IMR-90 (cell line): ENCODE results near the gene MTR. TPM values are rescaled to one million over a fixed set of nuclear protein-coding genes. Genes with fewer than 3 reads are reported as not detected.

Experiments
- ATAC-seq: fragments of 200-7000 bp; cut with Tn5 transposase; 2 replicates; pipeline ENCODE4 v1.9.1; 2020; ENCODE audit warnings: low read depth, mild to moderate bottlenecking, moderate library complexity
- BruUV-seq: library from RNA; stranded (reverse); fragments of 400-500 nt; replicated peaks from 2 replicates; lab custom pipeline; 2021; lab: Mats Ljungman, UMichigan
- CTCF ChIA-PET: fragments of 300-600 bp; formaldehyde crosslinking; extraction: SDS; loops from one replicate; lab custom pipeline; 2021; ENCODE audit warnings: antibody characterized with exemption; lab: Yijun Ruan, JAX
- POLR2A ChIA-PET: fragments of 300-600 bp; sonication (Branson Sonifier 250); formaldehyde crosslinking; loops from one replicate; lab custom pipeline; 2022; ENCODE audit warnings: antibody characterized with exemption; ENCODE audit not compliant: unreplicated experiment; lab: Charles Lee
- DNase-seq: peaks from one replicate; pipeline ENCODE4 v3.0.0; 2013
- H2AFZ ChIP-seq: replicated peaks from 2 replicates; pipeline ENCODE3; 2013; ENCODE audit warnings: low read length, mild to moderate bottlenecking; ENCODE audit not compliant: poor library complexity
- H2AK5ac ChIP-seq: 2 replicates; pipeline ENCODE4 v1.6.1; 2013; ENCODE audit warnings: low read depth, low read length, inconsistent platforms
- H2AK9ac ChIP-seq: replicated peaks from 2 replicates; pipeline ENCODE3; 2013; ENCODE audit warnings: mild to moderate bottlenecking, low read depth, low read length, moderate library complexity; ENCODE audit not compliant: poor library complexity
- H2BK120ac ChIP-seq: 2 replicates; pipeline ENCODE4 v1.6.1; 2013; ENCODE audit warnings: low read depth, low read length, inconsistent platforms
- H2BK15ac ChIP-seq: 3 replicates; pipeline ENCODE4 v1.6.1; 2013; ENCODE audit warnings: low read depth, low read length, inconsistent platforms
- H2BK20ac ChIP-seq: 2 replicates; pipeline ENCODE4 v1.6.1; 2013; ENCODE audit warnings: low read depth, mild to moderate bottlenecking, inconsistent platforms, low read length, moderate library complexity
- H2BK5ac ChIP-seq: 2 replicates; pipeline ENCODE4 v1.6.1; 2013; ENCODE audit warnings: mild to moderate bottlenecking, low read depth, low read length, inconsistent platforms; ENCODE audit not compliant: poor library complexity, severe bottlenecking
- H3K14ac ChIP-seq: replicated peaks from 2 replicates; pipeline ENCODE4 v1.6.1; 2013; ENCODE audit warnings: low read depth, low read length, inconsistent platforms
- H3K18ac ChIP-seq: 2 replicates; pipeline ENCODE4 v1.6.1; 2013; ENCODE audit warnings: low read depth, low read length, control low read depth
- H3K23ac ChIP-seq: 2 replicates; pipeline ENCODE4 v1.6.1; 2013; ENCODE audit warnings: low read depth, low read length, inconsistent platforms
- H3K27ac ChIP-seq: 2 replicates; pipeline ENCODE4 v1.5.1; 2013; ENCODE audit warnings: mild to moderate bottlenecking, control low read depth, low read length; ENCODE audit not compliant: insufficient read depth
- H3K27me3 ChIP-seq: 2 replicates; pipeline ENCODE4 v1.6.1; 2013; ENCODE audit warnings: low read length; ENCODE audit not compliant: control insufficient read depth, insufficient read depth
- H3K36me3 ChIP-seq: 2 replicates; pipeline ENCODE4 v1.6.1; 2013; ENCODE audit warnings: low read length, mixed read lengths; ENCODE audit not compliant: control insufficient read depth, insufficient read depth
- H3K4ac ChIP-seq: 2 replicates; pipeline ENCODE4 v1.6.1; 2013; ENCODE audit warnings: low read depth, low read length, inconsistent platforms
- H3K4me1 ChIP-seq: 2 replicates; pipeline ENCODE4 v1.6.1; 2013; ENCODE audit warnings: low read length, mixed read lengths; ENCODE audit not compliant: control insufficient read depth, insufficient read depth
- H3K4me2 ChIP-seq: 2 replicates; pipeline ENCODE4 v1.6.1; 2013; ENCODE audit warnings: low read depth, mild to moderate bottlenecking, control low read depth, low read length, moderate library complexity
- H3K4me3 ChIP-seq: 2 replicates; pipeline ENCODE4 v1.5.1; 2013; ENCODE audit warnings: low read depth, mild to moderate bottlenecking, control low read depth, low read length, moderate library complexity; ENCODE audit not compliant: insufficient read depth
- H3K56ac ChIP-seq: 2 replicates; pipeline ENCODE4 v1.6.1; 2013; ENCODE audit warnings: low read length, inconsistent platforms; ENCODE audit not compliant: insufficient read depth; ENCODE audit errors: extremely low read depth
- H3K79me1 ChIP-seq, 2 experiments: 2 replicates each; pipeline ENCODE4 v1.6.1; 2013; ENCODE audit warnings: low read length in 2 of 2, inconsistent platforms in 1 of 2, low read depth in 1 of 2
- H3K9ac ChIP-seq: 2 replicates; pipeline ENCODE4 v1.6.1; 2013; ENCODE audit warnings: low read depth, low read length, control low read depth
- H3K9me1 ChIP-seq: 2 replicates; pipeline ENCODE4 v1.6.1; 2013; ENCODE audit warnings: low read length, inconsistent platforms; ENCODE audit not compliant: insufficient read depth
- H3K9me3 ChIP-seq: 2 replicates; pipeline ENCODE4 v1.6.1; 2013; ENCODE audit warnings: low read length; ENCODE audit not compliant: control insufficient read depth, insufficient read depth
- H4K20me1 ChIP-seq: 2 replicates; pipeline ENCODE4 v1.6.1; 2013; ENCODE audit warnings: low read length, inconsistent platforms; ENCODE audit not compliant: insufficient read depth
- H4K5ac ChIP-seq: 2 replicates; pipeline ENCODE4 v1.6.1; 2013; ENCODE audit warnings: mild to moderate bottlenecking, low read depth, low read length, control low read depth
- H4K8ac ChIP-seq, 2 experiments: 2 replicates each; pipeline ENCODE4 v1.6.1; 2013; ENCODE audit warnings: low read depth in 2 of 2, low read length in 2 of 2, control low read depth in 1 of 2, inconsistent platforms in 1 of 2
- H4K91ac ChIP-seq: 2 replicates; pipeline ENCODE4 v1.6.1; 2013; ENCODE audit warnings: low read depth, low read length, inconsistent platforms; ENCODE audit not compliant: insufficient read depth
- BHLHE40 ChIP-seq: fragments of 150-350 bp; IDR thresholded peaks from 2 replicates; pipeline ENCODE4 v1.6.1; 2016; ENCODE audit warnings: mild to moderate bottlenecking, low read depth, low read length
- CEBPB ChIP-seq: IDR thresholded peaks from 2 replicates; pipeline ENCODE4 v1.6.1; 2012; ENCODE audit warnings: low read depth, low read length, improper control_type of control experiment
- CHD1 ChIP-seq: IDR thresholded peaks from 2 replicates; pipeline ENCODE4 v1.6.1; 2012; ENCODE audit warnings: low read depth, low read length, improper control_type of control experiment
- FOS ChIP-seq: fragments of 150-350 bp; IDR thresholded peaks from 2 replicates; pipeline ENCODE4 v1.6.1; 2016; ENCODE audit warnings: low read depth, low read length
- MAFK ChIP-seq: IDR thresholded peaks from 2 replicates; pipeline ENCODE4 v1.6.1; 2012; ENCODE audit warnings: low read depth, low read length, improper control_type of control experiment
- MAZ ChIP-seq: IDR thresholded peaks from 2 replicates; pipeline ENCODE4 v1.6.1; 2012; ENCODE audit warnings: low read depth, mild to moderate bottlenecking, low read length, improper control_type of control experiment, moderate library complexity, borderline replicate concordance
- MXI1 ChIP-seq: IDR thresholded peaks from 2 replicates; pipeline ENCODE4 v1.6.1; 2012; ENCODE audit warnings: low read depth, mild to moderate bottlenecking, low read length, moderate library complexity, borderline replicate concordance
- NFE2L2 ChIP-seq: fragments of 150-350 bp; IDR thresholded peaks from 2 replicates; pipeline ENCODE4 v1.6.1; 2016; ENCODE audit warnings: low read depth, mild to moderate bottlenecking, low read length
- POLR2A ChIP-seq: IDR thresholded peaks from 2 replicates; pipeline ENCODE4 v1.6.1; 2012; ENCODE audit warnings: mild to moderate bottlenecking, low read depth, low read length
- RAD21 ChIP-seq: IDR thresholded peaks from 2 replicates; pipeline ENCODE4 v1.6.1; 2012; ENCODE audit warnings: low read length, improper control_type of control experiment
- RCOR1 ChIP-seq: IDR thresholded peaks from 2 replicates; pipeline ENCODE4 v1.6.1; 2012; ENCODE audit warnings: mild to moderate bottlenecking, low read length, improper control_type of control experiment; ENCODE audit not compliant: insufficient replicate concordance
- RFX5 ChIP-seq: IDR thresholded peaks from 2 replicates; pipeline ENCODE4 v1.8.0; 2012; ENCODE audit warnings: low read depth, mild to moderate bottlenecking, low read length, moderate library complexity
- SMC3 ChIP-seq: fragments of 150-350 bp; IDR thresholded peaks from 2 replicates; pipeline ENCODE4 v1.6.1; 2016; ENCODE audit warnings: low read depth, mild to moderate bottlenecking, antibody characterized with exemption, low read length, moderate library complexity
- WGBS, 2 experiments: methylation state at CpG; one replicate each; pipeline versions ENCODE4 v1.1.5 to v1.1.7; 2013; ENCODE audit warnings: missing lambda C conversion rate in 2 of 2; ENCODE audit not compliant: insufficient read length in 1 of 2; ENCODE audit errors: extremely low coverage in 2 of 2; 5-methylcytosine and 5-hydroxymethylcytosine counted together
- dilution Hi-C: fragments of 300-500 bp; cut with HindIII; formaldehyde crosslinking; loops from one replicate; pipeline ENCODE4 v1.14.3; 2018; ENCODE audit warnings: low sequenced_read_pairs; ENCODE audit not compliant: unreplicated experiment
- in situ Hi-C: fragments of 300-500 bp; cut with MboI; formaldehyde crosslinking; loops from 3 replicates; pipeline ENCODE4 v1.14.3; 2019; ENCODE audit warnings: low sequenced_read_pairs, inconsistent platforms, mixed read lengths
- intact Hi-C: fragments of 100-400 bp; cut with micrococcal nuclease; formaldehyde crosslinking; loops from 2 replicates; pipeline ENCODE4 v1.10.0; 2022
- polyA plus RNA-seq, 3 experiments: library from polyadenylated mRNA; depleted of rRNA; stranded (reverse); fragments of >200 nt; gene quantifications; 2 replicates each; pipeline ENCODE4 v1.2.3, GENCODE V29; 2012; ENCODE audit warnings: low replicate concordance in 1 of 3
- total RNA-seq: library from RNA; depleted of rRNA; stranded (reverse); fragments of >200 nt; gene quantifications from 2 replicates; pipeline ENCODE4 v1.2.3, GENCODE V29; 2012
- TF ChIP-seq, protein P1 (sequence below): conservative IDR thresholded peaks from 2 replicates; pipeline ENCODE4 v1.5.1; 2012; ENCODE audit warnings: mild to moderate bottlenecking, low read depth, low read length, improper control_type of control experiment
- TF ChIP-seq, protein P2 (sequence below): fragments of 150-350 bp; IDR thresholded peaks from 2 replicates; pipeline ENCODE4 v1.6.1; 2017; ENCODE audit warnings: mild to moderate bottlenecking, antibody characterized with exemption, low read length, low read depth
- TF ChIP-seq, protein P3 (sequence below): fragments of 150-350 bp; IDR thresholded peaks from 2 replicates; pipeline ENCODE4 v1.6.1; 2016; ENCODE audit warnings: low read depth, mild to moderate bottlenecking, low read length, moderate library complexity, borderline replicate concordance

The MTR gene
- total and polyA plus RNA-seq, 2 of the 4 experiments (the other 2 are of a cell fraction), result 7.7 to 31.0 TPM

DNA sequence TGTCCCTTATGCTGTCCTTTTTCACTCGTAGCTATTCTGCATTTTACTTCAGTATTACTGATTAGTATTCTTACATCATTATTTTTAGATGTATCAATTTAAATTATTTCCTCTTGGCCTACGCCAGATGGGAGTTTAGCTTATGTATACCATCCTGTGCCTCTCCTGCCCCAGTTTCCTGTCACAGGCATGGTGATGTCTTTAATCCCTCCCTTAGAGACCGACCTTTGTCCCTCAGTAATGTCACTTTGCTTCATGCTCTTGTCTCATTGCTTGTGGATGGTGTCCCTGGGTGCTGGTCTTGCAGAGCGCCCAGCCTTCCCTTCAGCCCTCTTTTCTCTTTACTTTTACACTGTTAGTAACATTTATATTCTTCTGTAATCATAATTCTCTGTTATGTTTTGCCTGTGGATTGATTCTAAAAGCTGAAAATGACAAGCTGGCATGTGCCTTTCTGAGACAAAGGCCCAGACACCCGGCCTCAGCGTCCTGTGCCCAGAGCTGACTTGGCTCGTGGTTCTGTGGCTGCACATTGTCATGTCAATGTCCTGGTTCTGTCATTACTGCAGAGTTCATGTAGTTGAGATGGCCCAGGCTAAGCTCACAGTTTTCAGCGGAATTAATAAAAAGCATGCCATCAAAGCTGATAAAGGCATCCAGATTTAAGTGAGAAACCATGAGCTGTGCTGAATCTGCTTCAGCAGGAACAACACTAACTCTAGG lies 100.7 kb downstream of the MTR start:
- no peak overlapping the region for H2AK5ac ChIP-seq
- ATAC-seq (no peak), DNase-seq (no peak)
- H3K9ac ChIP-seq, result no peak overlapping the region
- H3K9me1 ChIP-seq, result peaks cover 4% of the 10 kb centered on the region; the same call in 1 of the 2 replicates
- no peak overlapping the region for H2BK5ac ChIP-seq
- in situ Hi-C loops (no loop called here), intact Hi-C loops (no loop called here), dilution Hi-C loops (no loop called here)
- peaks cover 38% of the 10 kb centered on the region for H3K36me3 ChIP-seq
- H2BK15ac ChIP-seq, result no peak overlapping the region
- H3K14ac ChIP-seq, result no peak overlapping the region
- no peak overlapping the region for H4K5ac ChIP-seq
- H3K4me2 ChIP-seq, result no peak overlapping the region
- H2AK9ac ChIP-seq, result no peak overlapping the region
- no peaks in the 10 kb centered on the region for H3K27me3 ChIP-seq
- CTCF ChIA-PET, result no interaction called here
- whole genome bisulfite sequencing, 2 experiments, result 100% methylated on average over 3 of the region's 8 CpGs; no CpG with 5 or more reads in 1 of the 2 experiments
- no TSS peak for BruUV-seq
- no peak overlapping the region for H3K23ac ChIP-seq
- no peak overlapping the region for H3K4ac ChIP-seq
- H3K4me1 ChIP-seq, result no peaks in the 10 kb centered on the region
- POLR2A ChIA-PET, result no interaction called here
- no peak overlapping the region for H2BK120ac ChIP-seq
- H3K4me3 ChIP-seq, result no peak overlapping the region
- H3K56ac ChIP-seq, result no peak overlapping the region
- H3K9me3 ChIP-seq, result no peaks in the 10 kb centered on the region
- no peak overlapping the region for H2AFZ ChIP-seq
- no peaks in the 10 kb centered on the region for H3K79me1 ChIP-seq
- no peak overlapping the region for H4K8ac ChIP-seq
- no peak overlapping the region for H2BK20ac ChIP-seq
- H3K27ac ChIP-seq, result no peak overlapping the region
- TF ChIP-seq FOS, result no peak
- TF ChIP-seq, protein P1, sequence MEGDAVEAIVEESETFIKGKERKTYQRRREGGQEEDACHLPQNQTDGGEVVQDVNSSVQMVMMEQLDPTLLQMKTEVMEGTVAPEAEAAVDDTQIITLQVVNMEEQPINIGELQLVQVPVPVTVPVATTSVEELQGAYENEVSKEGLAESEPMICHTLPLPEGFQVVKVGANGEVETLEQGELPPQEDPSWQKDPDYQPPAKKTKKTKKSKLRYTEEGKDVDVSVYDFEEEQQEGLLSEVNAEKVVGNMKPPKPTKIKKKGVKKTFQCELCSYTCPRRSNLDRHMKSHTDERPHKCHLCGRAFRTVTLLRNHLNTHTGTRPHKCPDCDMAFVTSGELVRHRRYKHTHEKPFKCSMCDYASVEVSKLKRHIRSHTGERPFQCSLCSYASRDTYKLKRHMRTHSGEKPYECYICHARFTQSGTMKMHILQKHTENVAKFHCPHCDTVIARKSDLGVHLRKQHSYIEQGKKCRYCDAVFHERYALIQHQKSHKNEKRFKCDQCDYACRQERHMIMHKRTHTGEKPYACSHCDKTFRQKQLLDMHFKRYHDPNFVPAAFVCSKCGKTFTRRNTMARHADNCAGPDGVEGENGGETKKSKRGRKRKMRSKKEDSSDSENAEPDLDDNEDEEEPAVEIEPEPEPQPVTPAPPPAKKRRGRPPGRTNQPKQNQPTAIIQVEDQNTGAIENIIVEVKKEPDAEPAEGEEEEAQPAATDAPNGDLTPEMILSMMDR, result no peak
- no peak for TF ChIP-seq POLR2A
- no peak for TF ChIP-seq RFX5
- TF ChIP-seq RAD21, result no peak
- no peak for TF ChIP-seq MAZ
- no peak for TF ChIP-seq CEBPB
- TF ChIP-seq MXI1, result no peak
- TF ChIP-seq SMC3, result no peak
- TF ChIP-seq, protein P2, sequence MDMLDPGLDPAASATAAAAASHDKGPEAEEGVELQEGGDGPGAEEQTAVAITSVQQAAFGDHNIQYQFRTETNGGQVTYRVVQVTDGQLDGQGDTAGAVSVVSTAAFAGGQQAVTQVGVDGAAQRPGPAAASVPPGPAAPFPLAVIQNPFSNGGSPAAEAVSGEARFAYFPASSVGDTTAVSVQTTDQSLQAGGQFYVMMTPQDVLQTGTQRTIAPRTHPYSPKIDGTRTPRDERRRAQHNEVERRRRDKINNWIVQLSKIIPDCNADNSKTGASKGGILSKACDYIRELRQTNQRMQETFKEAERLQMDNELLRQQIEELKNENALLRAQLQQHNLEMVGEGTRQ, result no peak
- no peak for TF ChIP-seq MAFK
- TF ChIP-seq CHD1, result no peak
- no peak for TF ChIP-seq BHLHE40
- no peak for TF ChIP-seq NFE2L2
- TF ChIP-seq, protein P3, sequence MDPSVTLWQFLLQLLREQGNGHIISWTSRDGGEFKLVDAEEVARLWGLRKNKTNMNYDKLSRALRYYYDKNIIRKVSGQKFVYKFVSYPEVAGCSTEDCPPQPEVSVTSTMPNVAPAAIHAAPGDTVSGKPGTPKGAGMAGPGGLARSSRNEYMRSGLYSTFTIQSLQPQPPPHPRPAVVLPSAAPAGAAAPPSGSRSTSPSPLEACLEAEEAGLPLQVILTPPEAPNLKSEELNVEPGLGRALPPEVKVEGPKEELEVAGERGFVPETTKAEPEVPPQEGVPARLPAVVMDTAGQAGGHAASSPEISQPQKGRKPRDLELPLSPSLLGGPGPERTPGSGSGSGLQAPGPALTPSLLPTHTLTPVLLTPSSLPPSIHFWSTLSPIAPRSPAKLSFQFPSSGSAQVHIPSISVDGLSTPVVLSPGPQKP, result no peak
- TF ChIP-seq RCOR1, result no peak
- H4K20me1 ChIP-seq, result no peaks in the 10 kb centered on the region
- H3K18ac ChIP-seq, result no peak overlapping the region
- no peak overlapping the region for H4K91ac ChIP-seq
